ENCODE data around the gene CUX1. TPM values are rescaled to one million over a fixed set of nuclear protein-coding genes. Genes with fewer than 3 reads are reported as not detected.

Gene CUX1
- total and polyA plus RNA-seq, 2 of the 13 experiments (the other 11 are each of a cell fraction or from before 2014, with no cell fraction given), result 13.7 to 14.9 TPM

- in situ Hi-C loops (cut with HindIII; ENCODE audit: extremely low pct_ligation_motif_present, low pct_unique_long_range_greater_than_20kb) (no loop called here), intact Hi-C loops (cut with micrococcal nuclease; ENCODE audit: unreplicated experiment) (no loop called here)
- H3K4me2 ChIP-seq (ENCODE audit: low read depth, low read length), result no peak overlapping the region
- H3K27ac ChIP-seq (ENCODE audit: extremely low read length, insufficient read depth, low read length), result no peak overlapping the region
- H3K36me3 ChIP-seq (replicated peaks in 1 of 2; ENCODE audit: control insufficient read depth in 1 of 2, insufficient read depth in 2 of 2, low read length in 2 of 2), result peaks cover 1 to 4% of the 10 kb centered on the region in 2 experiments; a peak in 3 of 5 replicates
- no peaks in the 10 kb centered on the region for H4K20me1 ChIP-seq (ENCODE audit: insufficient read depth, low read length)
- peaks cover 21% of the 10 kb centered on the region for H3K4me1 ChIP-seq (ENCODE audit: insufficient read depth, low read length)
- H3K27me3 ChIP-seq (ENCODE audit: control insufficient read depth in 1 of 2, insufficient read depth in 2 of 2, low read length in 2 of 2), result no peaks in the 10 kb centered on the region
- no TSS peak for BruUV-seq (replicated peaks)
- CTCF ChIA-PET (ENCODE audit: low intra/inter-chr PET ratio, low total read pairs), result no interaction called here
- no peak overlapping the region for H3K9ac ChIP-seq (ENCODE audit: insufficient read depth, low read depth, low read length)
- no peak overlapping the region for H3K4me3 ChIP-seq (replicated peaks in 1 of 3; ENCODE audit: insufficient read depth in 1 of 3, low read depth in 2 of 3, low read length in 3 of 3)
- no peak for TF ChIP-seq ZBTB20 (CRISPR knock-in tag; IDR thresholded peaks at IDR 0.05; ENCODE audit: borderline replicate concordance, low read depth)
- no peak for TF ChIP-seq ZBTB8A (CRISPR knock-in tag; IDR thresholded peaks at IDR 0.05; ENCODE audit: borderline replicate concordance, low read depth)
- TF ChIP-seq MTERF4 (CRISPR knock-in tag; IDR thresholded peaks at IDR 0.05), result no peak
- TF ChIP-seq TEAD2 (CRISPR knock-in tag; IDR thresholded peaks at IDR 0.05), result no peak
- TF ChIP-seq ZNF207 (IDR thresholded peaks at IDR 0.05; ENCODE audit: borderline replicate concordance), result no peak
- TF ChIP-seq ZNF891 (CRISPR knock-in tag; IDR thresholded peaks at IDR 0.05), result no peak
- no peak for TF ChIP-seq KDM4B (CRISPR knock-in tag; IDR thresholded peaks at IDR 0.05)
- TF ChIP-seq BCLAF1 (IDR thresholded peaks at IDR 0.05), result no peak
- TF ChIP-seq ZMYM4 (CRISPR knock-in tag; IDR thresholded peaks at IDR 0.05), result no peak
- TF ChIP-seq MEIS1 (CRISPR knock-in tag; IDR thresholded peaks at IDR 0.05; ENCODE audit: borderline replicate concordance), result no peak
- no peak for TF ChIP-seq ARID5B (CRISPR knock-in tag; IDR thresholded peaks at IDR 0.05)
- TF ChIP-seq ZNF367 (CRISPR knock-in tag; IDR thresholded peaks at IDR 0.05; ENCODE audit: borderline replicate concordance), result no peak
- no peak for TF ChIP-seq ARNT (IDR thresholded peaks at IDR 0.05)
- TF ChIP-seq HMGXB4 (CRISPR knock-in tag; IDR thresholded peaks at IDR 0.05; ENCODE audit: borderline replicate concordance in 1 of 2, low read depth in 1 of 2), result no peak
- POLR2A ChIA-PET, result no interaction called here
- DNase-seq (ENCODE audit: low spot score), result no peak
- peaks cover 13% of the 10 kb centered on the region for H3K79me2 ChIP-seq (ENCODE audit: insufficient read depth, low read length)
- H3K9me3 ChIP-seq (ENCODE audit: low read length), result no peaks in the 10 kb centered on the region
- WGBS (ENCODE audit: low lambda C conversion rate), result 97% methylated on average over 5 of the region's 5 CpGs
- no peak for ATAC-seq
- H2AFZ ChIP-seq (ENCODE audit: low read length), result no peak overlapping the region
- no peak for FAIRE-seq
These were observed 116.3 kb downstream of the CUX1 start for GRCh38 chr7:101933688-101934121.
